DND-41 (cell line): ENCODE data around the gene QSOX1.

Experiments
- CTCF ChIP-seq: IDR thresholded peaks from 2 replicates; pipeline ENCODE4 v1.5.1; 2012; ENCODE audit warnings: borderline replicate concordance, low read length, moderate library complexity, mild to moderate bottlenecking; ENCODE audit not compliant: poor library complexity, severe bottlenecking; ENCODE audit errors: extremely low read depth
- EZH2 ChIP-seq: IDR thresholded peaks from 3 replicates; pipeline ENCODE4 v1.6.1; 2012; ENCODE audit warnings: borderline replicate concordance, low read depth, mild to moderate bottlenecking, moderate library complexity, low read length, inconsistent platforms; ENCODE audit not compliant: severe bottlenecking

GRCh38 chr1:180251526-180252305 is 97.0 kb downstream of the QSOX1 start:
- no peak for TF ChIP-seq CTCF
- no peak for TF ChIP-seq EZH2
